KOPT-K1 (cell line): ENCODE results near the gene COL16A1.

ENCODE experiments used
- H3K27ac ChIP-seq: fragments of 200-600 bp; sonication (generic); 2 replicates; pipeline ENCODE4 v1.5.1; 2016; ENCODE audit warnings: antibody characterized with exemption, mild to moderate bottlenecking, low read depth, low read length; ENCODE audit not compliant: poor library complexity, severe bottlenecking
- H3K36me3 ChIP-seq: fragments of 200-600 bp; sonication (generic); 2 replicates; pipeline ENCODE4 v1.5.1; 2017; ENCODE audit warnings: antibody characterized with exemption, mild to moderate bottlenecking, low read length, moderate library complexity; ENCODE audit not compliant: insufficient read depth
- H3K9me3 ChIP-seq: fragments of 200-600 bp; sonication (generic); 2 replicates; pipeline ENCODE4 v1.5.1; 2017; ENCODE audit warnings: antibody characterized with exemption, low read length, mild to moderate bottlenecking; ENCODE audit not compliant: insufficient read depth, poor library complexity, severe bottlenecking

Gene COL16A1

GRCh38 chr1:31703431-31704270, at the start of gene COL16A1:
COL16A1 (minus strand) TSS chr1:31704017; CDS start chr1:31702193, 1,824 bp downstream.
- H3K36me3 ChIP-seq: no peaks in the 10 kb centered on the region
- H3K9me3 ChIP-seq: no peaks in the 10 kb centered on the region
- no peak within 1 kb of the TSS for H3K27ac ChIP-seq

- Histone ChIP-seq H3K36me3 (peaks cover 4% of the 10 kb centered on the region; the same call in 1 of the 2 replicates), H3K27ac (peak overlapping the region; percentile 69), H3K9me3 (no peaks in the 10 kb centered on the region)
Observed at GRCh38 chr1:31752952-31753475, 49.2 kb upstream of the COL16A1 start.

- peaks cover 4% of the 10 kb centered on the region; the same call in 1 of the 2 replicates for H3K36me3 ChIP-seq
- no peaks in the 10 kb centered on the region for H3K9me3 ChIP-seq
- H3K27ac ChIP-seq: peak overlapping the region; percentile 69
Observed at GRCh38 chr1:31752258-31752657, 48.4 kb upstream of the COL16A1 start.

- Histone ChIP-seq H3K36me3 (peaks cover 4% of the 10 kb centered on the region; the same call in 1 of the 2 replicates), H3K9me3 (no peaks in the 10 kb centered on the region), H3K27ac (peak overlapping the region; percentile 69)
Observed at GRCh38 chr1:31751822-31752241, 48.0 kb upstream of the COL16A1 start.

GRCh38 chr1:31750858-31751510, 47.2 kb upstream of the COL16A1 start:
- Histone ChIP-seq H3K36me3 (peaks cover 4% of the 10 kb centered on the region; the same call in 1 of the 2 replicates), H3K27ac (peak overlapping the region; percentile 45), H3K9me3 (no peaks in the 10 kb centered on the region)

- Histone ChIP-seq H3K9me3 (no peaks in the 10 kb centered on the region), H3K27ac (peak overlapping the region; percentile 45), H3K36me3 (no peaks in the 10 kb centered on the region)
Observed at GRCh38 chr1:31749785-31750735, 46.2 kb upstream of the COL16A1 start.

GRCh38 chr1:31748365-31748764, 44.5 kb upstream of the COL16A1 start:
- no peak overlapping the region for H3K27ac ChIP-seq
- H3K9me3 ChIP-seq: no peaks in the 10 kb centered on the region
- H3K36me3 ChIP-seq: no peaks in the 10 kb centered on the region

GRCh38 chr1:31747304-31747703, 43.5 kb upstream of the COL16A1 start:
- Histone ChIP-seq H3K9me3 (no peaks in the 10 kb centered on the region), H3K27ac (no peak overlapping the region), H3K36me3 (no peaks in the 10 kb centered on the region)

GRCh38 chr1:31746687-31747086, 42.9 kb upstream of the COL16A1 start:
- H3K36me3 ChIP-seq: no peaks in the 10 kb centered on the region
- no peak overlapping the region for H3K27ac ChIP-seq
- H3K9me3 ChIP-seq: no peaks in the 10 kb centered on the region

GRCh38 chr1:31745946-31746670, 42.3 kb upstream of the COL16A1 start:
- H3K27ac ChIP-seq: no peak overlapping the region
- H3K9me3 ChIP-seq: no peaks in the 10 kb centered on the region
- no peaks in the 10 kb centered on the region; the same call in 1 of the 2 replicates for H3K36me3 ChIP-seq

- Histone ChIP-seq H3K27ac (no peak overlapping the region), H3K36me3 (no peaks in the 10 kb centered on the region; the same call in 1 of the 2 replicates), H3K9me3 (no peaks in the 10 kb centered on the region)
Observed at GRCh38 chr1:31745096-31745945, 41.5 kb upstream of the COL16A1 start.

- H3K9me3 ChIP-seq: no peaks in the 10 kb centered on the region
- H3K36me3 ChIP-seq: no peaks in the 10 kb centered on the region; the same call in 1 of the 2 replicates
- no peak overlapping the region for H3K27ac ChIP-seq
Observed at GRCh38 chr1:31744165-31744888, 40.5 kb upstream of the COL16A1 start.
